B cell (primary cell): ENCODE measurements around the gene RAD51B. TPM values are rescaled to one million over a fixed set of nuclear protein-coding genes. Genes with fewer than 3 reads are reported as not detected.

ENCODE experiments used
- ATAC-seq: fragments of 200-7000 bp; cut with Tn5 transposase; one replicate; pipeline ENCODE4 v1.10.0; 2021; ENCODE audit warnings: low read depth, mild to moderate bottlenecking, moderate number of reproducible peaks, moderate library complexity
- CTCF ChIA-PET: fragments of 350-600 bp; sonication (Branson Sonifier 250); formaldehyde crosslinking; loops from one replicate; lab custom pipeline; 2021; ENCODE audit warnings: antibody characterized with exemption, inconsistent platforms; lab: Charles Lee
- POLR2A ChIA-PET: fragments of 350-600 bp; sonication (Branson Sonifier 250); formaldehyde crosslinking; loops from one replicate; lab custom pipeline; 2021; ENCODE audit warnings: antibody characterized with exemption; lab: Charles Lee
- DNase-seq: peaks from one replicate; pipeline ENCODE4 v3.0.0; 2013
- H2AFZ ChIP-seq: 2 replicates; pipeline ENCODE4 v1.6.1; 2012; ENCODE audit warnings: mild to moderate bottlenecking, low read depth, low read length; ENCODE audit not compliant: insufficient read depth, poor library complexity, severe bottlenecking
- H3K27ac ChIP-seq, 2 donors: 1 replicate in 1 of 2; 2 replicates in 1 of 2; pipeline ENCODE4 v1.5.1; 2012 to 2013; ENCODE audit warnings: low read length in 2 of 2, mild to moderate bottlenecking in 2 of 2, moderate library complexity in 1 of 2
- H3K27me3 ChIP-seq, 4 experiments: fragments of 200-600 bp in 1 of 4; sonication (generic) in 1 of 4; replicated peaks in 1 of 4; 1 replicate in 2 of 4; 2 replicates in 2 of 4; pipeline versions ENCODE4 v1.6.1 to v1.7.0; 2013 to 2016; ENCODE audit warnings: low read length in 3 of 4, mild to moderate bottlenecking in 2 of 4, mixed read lengths in 1 of 4, moderate library complexity in 1 of 4; ENCODE audit not compliant: insufficient read depth in 4 of 4, control insufficient read depth in 3 of 4; ENCODE audit errors: control extremely low read depth in 1 of 4
- H3K36me3 ChIP-seq, 2 experiments: replicated peaks in 1 of 2; 1 replicate in 1 of 2; 2 replicates in 1 of 2; pipeline versions ENCODE4 v1.6.1 to v1.7.1; 2013; ENCODE audit warnings: low read length in 1 of 2; ENCODE audit not compliant: insufficient read depth in 2 of 2, control insufficient read depth in 1 of 2; ENCODE audit errors: control extremely low read depth in 1 of 2, extremely low read depth in 1 of 2
- H3K4me1 ChIP-seq, 2 donors: fragments of 200-600 bp in 1 of 2; sonication (generic) in 1 of 2; 1 replicate in 1 of 2; 2 replicates in 1 of 2; pipeline versions ENCODE4 v1.5.1 to v1.6.1; 2013 to 2017; ENCODE audit warnings: low read length in 2 of 2; ENCODE audit not compliant: control insufficient read depth in 2 of 2, insufficient read depth in 2 of 2
- H3K4me2 ChIP-seq: replicated peaks from 2 replicates; pipeline ENCODE3; 2012; ENCODE audit warnings: mild to moderate bottlenecking, low read depth, low read length; ENCODE audit not compliant: poor library complexity, severe bottlenecking
- H3K4me3 ChIP-seq, 5 experiments: fragments of 200-600 bp in 1 of 5; sonication (generic) in 1 of 5; 1 replicate in 3 of 5; 2 replicates in 2 of 5; pipeline versions ENCODE4 v1.5.1 to v1.7.0; 2011 to 2016; ENCODE audit warnings: low read length in 4 of 5, mild to moderate bottlenecking in 4 of 5, low read depth in 2 of 5, control low read depth in 1 of 5, moderate library complexity in 1 of 5; ENCODE audit not compliant: insufficient read depth in 1 of 5; ENCODE audit errors: control extremely low read depth in 1 of 5, extremely low read depth in 1 of 5
- H3K79me2 ChIP-seq: fragments of 200-600 bp; sonication (generic); one replicate; pipeline ENCODE4 v1.6.0; 2016; ENCODE audit warnings: low read length; ENCODE audit not compliant: control insufficient read depth, insufficient read depth
- H3K9ac ChIP-seq: fragments of 200-600 bp; sonication (generic); 2 replicates; pipeline ENCODE4 v1.6.1; 2017; ENCODE audit warnings: mild to moderate bottlenecking, low read length, moderate library complexity
- H3K9me3 ChIP-seq, 3 donors: one replicate each; pipeline versions ENCODE4 v1.6.1 to v1.7.1; 2013; ENCODE audit warnings: low read length in 2 of 3; ENCODE audit not compliant: control insufficient read depth in 2 of 3, insufficient read depth in 1 of 3; ENCODE audit errors: control extremely low read depth in 1 of 3
- H4K20me1 ChIP-seq: 2 replicates; pipeline ENCODE4 v1.6.0; 2012; ENCODE audit warnings: mild to moderate bottlenecking, low read length; ENCODE audit not compliant: insufficient read depth, control insufficient read depth, poor library complexity, severe bottlenecking
- H3K27ac Mint-ChIP-seq: one replicate; pipeline ENCODE4 v1.8.0; 2021; ENCODE audit warnings: mixed read lengths
- H3K27me3 Mint-ChIP-seq: one replicate; pipeline ENCODE4 v1.8.0; 2021; ENCODE audit warnings: mixed read lengths
- H3K4me1 Mint-ChIP-seq: one replicate; pipeline ENCODE4 v1.8.0; 2021; ENCODE audit warnings: mixed read lengths
- H3K4me3 Mint-ChIP-seq: one replicate; pipeline ENCODE4 v1.8.0; 2021; ENCODE audit warnings: mixed read lengths
- H3K9me3 Mint-ChIP-seq: one replicate; pipeline ENCODE4 v1.8.0; 2022; ENCODE audit warnings: mixed read lengths; ENCODE audit not compliant: insufficient read depth
- EZH2 ChIP-seq: IDR thresholded peaks from 2 replicates; pipeline ENCODE4 v1.6.1; 2012; ENCODE audit warnings: borderline replicate concordance, low read depth, mild to moderate bottlenecking, moderate library complexity, low read length; ENCODE audit not compliant: insufficient read depth, poor library complexity, severe bottlenecking
- WGBS: methylation state at CpG from one replicate; pipeline ENCODE4 v1.1.5; 2013; ENCODE audit warnings: missing lambda C conversion rate; ENCODE audit not compliant: insufficient coverage; 5-methylcytosine and 5-hydroxymethylcytosine counted together
- intact Hi-C: fragments of 100-400 bp; cut with micrococcal nuclease; formaldehyde crosslinking; loops from one replicate; pipeline ENCODE4 v1.10.0; 2022
- polyA plus RNA-seq: library from polyadenylated mRNA; depleted of rRNA; stranded (reverse); fragments of >200 nt; gene quantifications from 2 replicates; pipeline ENCODE4 v1.2.3, GENCODE V29; 2012
- total RNA-seq, 2 donors: library from RNA; stranded (reverse); fragments of 120-200 nt in 1 of 2; gene quantifications; 1 replicate in 1 of 2; 2 replicates in 1 of 2; pipeline versions ENCODE4 v1.2.3 to v1.2.4, GENCODE V29; 2013 to 2022
- TF ChIP-seq, protein P1 (sequence below): fragments of 200-600 bp; IDR thresholded peaks from one replicate; pipeline ENCODE4 v1.8.0; 2022; ENCODE audit warnings: antibody characterized with exemption, mild to moderate bottlenecking

Gene RAD51B
- total and polyA plus RNA-seq, 2 donors (not counting 1 experiment from before 2014, with no cell fraction given): 6.5 to 60.6 TPM

DNA sequence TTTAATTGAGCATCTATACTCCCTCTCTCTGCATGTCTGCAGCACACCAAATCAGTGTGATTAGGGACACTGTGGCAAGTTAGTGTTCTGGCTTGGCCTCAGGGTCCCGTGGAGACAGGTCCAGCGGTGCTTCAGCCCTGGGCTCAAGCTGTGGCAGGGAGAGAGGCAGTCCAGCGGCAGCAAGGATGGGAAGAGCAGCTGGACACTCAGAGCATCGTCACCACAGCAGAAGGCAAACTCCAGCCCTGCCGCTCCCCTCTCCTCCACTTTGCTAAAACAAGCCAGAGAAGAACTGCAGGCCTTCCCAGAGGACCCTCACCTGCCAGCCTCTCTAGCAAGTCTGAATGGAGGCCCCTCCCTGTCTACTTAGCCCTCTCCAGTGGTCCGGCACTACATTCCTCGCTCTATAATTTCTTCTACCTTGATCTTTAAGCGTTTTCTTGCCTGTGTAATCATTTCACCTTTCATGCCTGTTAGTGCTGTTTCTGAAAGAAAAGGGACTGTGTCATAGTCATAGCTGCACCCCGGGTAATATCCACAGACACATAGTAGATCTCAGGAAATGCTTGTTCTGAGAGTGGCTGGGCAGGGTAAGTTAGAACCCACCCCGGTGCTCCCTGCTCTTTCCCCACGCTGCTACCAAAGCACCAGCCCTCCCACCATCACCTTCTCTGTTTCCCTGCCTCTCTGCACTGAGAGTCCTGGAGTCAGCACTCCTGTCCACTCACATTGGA lies 951.1 kb downstream of the RAD51B start:
- Histone ChIP-seq H3K27me3 (no peaks in the 10 kb centered on the region), H3K27ac (no peak overlapping the region), H3K36me3 (no peaks in the 10 kb centered on the region), H3K79me2 (no peaks in the 10 kb centered on the region), H4K20me1 (no peaks in the 10 kb centered on the region), H3K9me3 (peaks cover 0 to 9% (median 4%) of the 10 kb centered on the region in 3 donors), H3K4me1 (peaks cover 10 to 11% of the 10 kb centered on the region in 2 donors), H3K4me2 (no peak overlapping the region), H2AFZ (no peak overlapping the region), H3K9ac (no peak overlapping the region), H3K4me3 (no peak overlapping the region)
- ChIA-PET POLR2A (interaction anchor here (0.6 kb wide), 1 partner anchor 653 kb away, joined by 3 read pairs; no protein-coding TSS in a partner anchor), CTCF (no interaction called here)
- intact Hi-C loops: no loop called here
- Mint-ChIP-seq H3K9me3 (no peaks in the 10 kb centered on the region), H3K27ac (no peak overlapping the region), H3K4me3 (no peak overlapping the region), H3K4me1 (peaks cover 11% of the 10 kb centered on the region), H3K27me3 (no peaks in the 10 kb centered on the region)
- WGBS: 82% methylated on average over 8 of the region's 11 CpGs
- no peak for DNase-seq
- ATAC-seq: no peak
- TF ChIP-seq, protein P1, sequence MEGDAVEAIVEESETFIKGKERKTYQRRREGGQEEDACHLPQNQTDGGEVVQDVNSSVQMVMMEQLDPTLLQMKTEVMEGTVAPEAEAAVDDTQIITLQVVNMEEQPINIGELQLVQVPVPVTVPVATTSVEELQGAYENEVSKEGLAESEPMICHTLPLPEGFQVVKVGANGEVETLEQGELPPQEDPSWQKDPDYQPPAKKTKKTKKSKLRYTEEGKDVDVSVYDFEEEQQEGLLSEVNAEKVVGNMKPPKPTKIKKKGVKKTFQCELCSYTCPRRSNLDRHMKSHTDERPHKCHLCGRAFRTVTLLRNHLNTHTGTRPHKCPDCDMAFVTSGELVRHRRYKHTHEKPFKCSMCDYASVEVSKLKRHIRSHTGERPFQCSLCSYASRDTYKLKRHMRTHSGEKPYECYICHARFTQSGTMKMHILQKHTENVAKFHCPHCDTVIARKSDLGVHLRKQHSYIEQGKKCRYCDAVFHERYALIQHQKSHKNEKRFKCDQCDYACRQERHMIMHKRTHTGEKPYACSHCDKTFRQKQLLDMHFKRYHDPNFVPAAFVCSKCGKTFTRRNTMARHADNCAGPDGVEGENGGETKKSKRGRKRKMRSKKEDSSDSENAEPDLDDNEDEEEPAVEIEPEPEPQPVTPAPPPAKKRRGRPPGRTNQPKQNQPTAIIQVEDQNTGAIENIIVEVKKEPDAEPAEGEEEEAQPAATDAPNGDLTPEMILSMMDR: no peak
- no peak for TF ChIP-seq EZH2

DNA sequence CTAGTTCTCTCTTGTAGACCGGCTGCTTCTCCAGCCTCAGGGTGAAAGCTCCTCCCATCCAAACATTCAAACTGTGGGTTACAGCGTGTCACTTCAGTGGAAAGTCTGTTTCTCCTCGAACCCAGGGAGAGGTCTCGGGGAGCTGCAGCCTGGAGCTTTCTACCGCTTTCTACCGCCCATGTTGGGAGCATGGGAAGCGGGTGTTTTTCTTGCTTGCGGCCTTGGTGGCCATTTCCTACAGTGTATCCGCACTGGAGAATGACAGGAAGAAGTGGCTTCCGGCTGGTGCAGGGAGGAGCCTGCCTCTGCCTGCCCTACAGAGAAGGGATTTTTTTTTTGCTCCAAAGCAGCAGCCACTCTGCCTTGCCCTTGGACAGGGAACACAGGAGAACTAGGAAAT lies 952.1 kb downstream of the RAD51B start:
- H3K27me3 Mint-ChIP-seq: no peaks in the 10 kb centered on the region
- H3K79me2 ChIP-seq: no peaks in the 10 kb centered on the region
- WGBS: 24% methylated on average over 8 of the region's 10 CpGs
- peaks cover 10 to 11% of the 10 kb centered on the region in 2 donors for H3K4me1 ChIP-seq
- ChIA-PET CTCF (interaction anchor here (0.7 kb wide), 1 partner anchor 424 kb away, joined by 3 read pairs; no protein-coding TSS in a partner anchor), POLR2A (no interaction called here)
- H3K27ac ChIP-seq: no peak overlapping the region
- no peak overlapping the region for H3K9ac ChIP-seq
- no peak overlapping the region for H3K4me3 Mint-ChIP-seq
- H3K36me3 ChIP-seq: no peaks in the 10 kb centered on the region
- H4K20me1 ChIP-seq: no peaks in the 10 kb centered on the region
- H3K4me3 ChIP-seq: no peak overlapping the region
- intact Hi-C loops: no loop called here
- H3K4me1 Mint-ChIP-seq: peaks cover 11% of the 10 kb centered on the region
- ATAC-seq (no peak), DNase-seq (no peak)
- no peaks in the 10 kb centered on the region for H3K27me3 ChIP-seq
- no peaks in the 10 kb centered on the region for H3K9me3 Mint-ChIP-seq
- peak overlapping the region; percentile 65 for H2AFZ ChIP-seq
- no peak overlapping the region for H3K27ac Mint-ChIP-seq
- peak overlapping the region; percentile 58 for H3K4me2 ChIP-seq
- TF ChIP-seq, protein P1: no peak
- H3K9me3 ChIP-seq: peaks cover 0 to 12% (median 4%) of the 10 kb centered on the region in 3 donors
